Measurements from ENCODE around the gene OPHN1. TPM values are rescaled to one million over a fixed set of nuclear protein-coding genes. Genes with fewer than 3 reads are reported as not detected.

The OPHN1 gene
- 0.05 and 0.26 TPM in 2 replicates for total RNA-seq

- Mint-ChIP-seq H3K4me1 (peaks cover 3% of the 10 kb centered on the region), H3K4me3 (peak within 1 kb of the TSS; percentile 73), H3K9me3 (no peaks in the 10 kb centered on the region), H3K36me3 (ENCODE audit: low read depth) (no peaks in the 10 kb centered on the region), H3K27me3 (peaks cover 40% of the 10 kb centered on the region), H3K27ac (no peak within 1 kb of the TSS)
- DNase-seq, result peak; percentile 52
- intact Hi-C loops (cut with micrococcal nuclease), result no loop called here
Observed at GRCh38 chrX:68433155-68433980, at the start of gene OPHN1. TSS of gene OPHN1 (minus strand) at chrX:68433495. CDS start at chrX:68433020, 475 bp downstream.

GRCh38 chrX:68480969-68481368 lies 47.7 kb upstream of the OPHN1 start:
- Mint-ChIP-seq H3K27me3 (no peaks in the 10 kb centered on the region), H3K4me1 (no peaks in the 10 kb centered on the region), H3K4me3 (no peak overlapping the region), H3K36me3 (ENCODE audit: low read depth) (no peaks in the 10 kb centered on the region), H3K27ac (no peak overlapping the region), H3K9me3 (no peaks in the 10 kb centered on the region)
- no peak for DNase-seq
- intact Hi-C loops (cut with micrococcal nuclease), result no loop called here

GRCh38 chrX:68464796-68465195 lies 31.5 kb upstream of the OPHN1 start:
- Mint-ChIP-seq H3K36me3 (ENCODE audit: low read depth) (no peaks in the 10 kb centered on the region), H3K4me3 (no peak overlapping the region), H3K27ac (no peak overlapping the region), H3K27me3 (no peaks in the 10 kb centered on the region), H3K9me3 (no peaks in the 10 kb centered on the region), H3K4me1 (no peaks in the 10 kb centered on the region)
- DNase-seq, result no peak
- intact Hi-C loops (cut with micrococcal nuclease), result no loop called here

GRCh38 chrX:68463880-68464279 lies 30.6 kb upstream of the OPHN1 start:
- intact Hi-C loops (cut with micrococcal nuclease), result no loop called here
- Mint-ChIP-seq H3K9me3 (no peaks in the 10 kb centered on the region), H3K36me3 (ENCODE audit: low read depth) (no peaks in the 10 kb centered on the region), H3K4me3 (no peak overlapping the region), H3K4me1 (no peaks in the 10 kb centered on the region), H3K27ac (no peak overlapping the region), H3K27me3 (no peaks in the 10 kb centered on the region)
- DNase-seq, result no peak

- Mint-ChIP-seq H3K9me3 (no peaks in the 10 kb centered on the region), H3K27ac (no peak overlapping the region), H3K4me3 (no peak overlapping the region), H3K4me1 (no peaks in the 10 kb centered on the region), H3K27me3 (no peaks in the 10 kb centered on the region), H3K36me3 (ENCODE audit: low read depth) (no peaks in the 10 kb centered on the region)
- intact Hi-C loops (cut with micrococcal nuclease), result no loop called here
- peak; percentile 60 for DNase-seq
Observed at GRCh38 chrX:68462653-68463052, 29.4 kb upstream of the OPHN1 start.

- no peak for DNase-seq
Observed at GRCh38 chrX:68462197-68462596, 28.9 kb upstream of the OPHN1 start.

GRCh38 chrX:68461576-68461975 lies 28.3 kb upstream of the OPHN1 start:
- H3K9me3 Mint-ChIP-seq, result no peaks in the 10 kb centered on the region
- no peaks in the 10 kb centered on the region for H3K27me3 Mint-ChIP-seq

More at GRCh38 chrX:68462197-68462596, 28.9 kb upstream of the OPHN1 start:
- H3K4me3 Mint-ChIP-seq, result no peak overlapping the region
- H3K27ac Mint-ChIP-seq, result no peak overlapping the region
- no peaks in the 10 kb centered on the region for H3K9me3 Mint-ChIP-seq
- no peaks in the 10 kb centered on the region for H3K36me3 Mint-ChIP-seq (ENCODE audit: low read depth)
- no peaks in the 10 kb centered on the region for H3K4me1 Mint-ChIP-seq
- intact Hi-C loops (cut with micrococcal nuclease), result no loop called here
- H3K27me3 Mint-ChIP-seq, result no peaks in the 10 kb centered on the region

GRCh38 chrX:68461093-68461492 lies 27.8 kb upstream of the OPHN1 start:
- H3K4me1 Mint-ChIP-seq, result no peaks in the 10 kb centered on the region
- intact Hi-C loops (cut with micrococcal nuclease), result no loop called here
- DNase-seq, result no peak

More at GRCh38 chrX:68461576-68461975, 28.3 kb upstream of the OPHN1 start:
- Mint-ChIP-seq H3K36me3 (ENCODE audit: low read depth) (no peaks in the 10 kb centered on the region), H3K27ac (no peak overlapping the region), H3K4me3 (no peak overlapping the region), H3K4me1 (no peaks in the 10 kb centered on the region)
- intact Hi-C loops (cut with micrococcal nuclease), result no loop called here
- no peak for DNase-seq

GRCh38 chrX:68455151-68455510 lies 21.8 kb upstream of the OPHN1 start:
- H3K9me3 Mint-ChIP-seq, result no peaks in the 10 kb centered on the region
- DNase-seq, result no peak
- no peak overlapping the region for H3K4me3 Mint-ChIP-seq
- intact Hi-C loops (cut with micrococcal nuclease), result no loop called here
- H3K27me3 Mint-ChIP-seq, result no peaks in the 10 kb centered on the region
- H3K36me3 Mint-ChIP-seq (ENCODE audit: low read depth), result no peaks in the 10 kb centered on the region
- no peak overlapping the region for H3K27ac Mint-ChIP-seq
- no peaks in the 10 kb centered on the region for H3K4me1 Mint-ChIP-seq

More at GRCh38 chrX:68461093-68461492, 27.8 kb upstream of the OPHN1 start:
- H3K27ac Mint-ChIP-seq, result no peak overlapping the region
- no peaks in the 10 kb centered on the region for H3K27me3 Mint-ChIP-seq
- H3K36me3 Mint-ChIP-seq (ENCODE audit: low read depth), result no peaks in the 10 kb centered on the region
- H3K9me3 Mint-ChIP-seq, result no peaks in the 10 kb centered on the region
- H3K4me3 Mint-ChIP-seq, result no peak overlapping the region

- intact Hi-C loops (cut with micrococcal nuclease), result no loop called here
- Mint-ChIP-seq H3K36me3 (ENCODE audit: low read depth) (no peaks in the 10 kb centered on the region), H3K4me1 (no peaks in the 10 kb centered on the region), H3K9me3 (no peaks in the 10 kb centered on the region), H3K4me3 (no peak overlapping the region), H3K27me3 (no peaks in the 10 kb centered on the region), H3K27ac (no peak overlapping the region)
- no peak for DNase-seq
Observed at GRCh38 chrX:68454476-68455150, 21.3 kb upstream of the OPHN1 start.

- no peak for DNase-seq
- H3K27me3 Mint-ChIP-seq, result no peaks in the 10 kb centered on the region
- H3K4me3 Mint-ChIP-seq, result no peak overlapping the region
- no peaks in the 10 kb centered on the region for H3K36me3 Mint-ChIP-seq (ENCODE audit: low read depth)
- H3K4me1 Mint-ChIP-seq, result no peaks in the 10 kb centered on the region
- H3K27ac Mint-ChIP-seq, result no peak overlapping the region
- H3K9me3 Mint-ChIP-seq, result no peaks in the 10 kb centered on the region
- intact Hi-C loops (cut with micrococcal nuclease), result no loop called here
Observed at GRCh38 chrX:68451720-68452119, 18.4 kb upstream of the OPHN1 start.

- peak; percentile 66 for DNase-seq
- Mint-ChIP-seq H3K27ac (no peak overlapping the region), H3K36me3 (ENCODE audit: low read depth) (no peaks in the 10 kb centered on the region), H3K27me3 (peaks cover 7% of the 10 kb centered on the region), H3K4me1 (peaks cover 7% of the 10 kb centered on the region), H3K4me3 (no peak overlapping the region), H3K9me3 (no peaks in the 10 kb centered on the region)
- intact Hi-C loops (cut with micrococcal nuclease), result no loop called here
Observed at GRCh38 chrX:68443155-68443868, 10.0 kb upstream of the OPHN1 start.

- no peak for DNase-seq
- Mint-ChIP-seq H3K9me3 (no peaks in the 10 kb centered on the region), H3K36me3 (ENCODE audit: low read depth) (no peaks in the 10 kb centered on the region), H3K4me1 (peaks cover 7% of the 10 kb centered on the region), H3K27ac (no peak overlapping the region), H3K4me3 (no peak overlapping the region), H3K27me3 (peaks cover 7% of the 10 kb centered on the region)
- intact Hi-C loops (cut with micrococcal nuclease), result no loop called here
Observed at GRCh38 chrX:68440940-68441339, 7.6 kb upstream of the OPHN1 start.

- H3K36me3 Mint-ChIP-seq (ENCODE audit: low read depth), result no peaks in the 10 kb centered on the region
- H3K4me3 Mint-ChIP-seq, result no peak overlapping the region
- H3K27me3 Mint-ChIP-seq, result peaks cover 7% of the 10 kb centered on the region
- no peak for DNase-seq
- H3K27ac Mint-ChIP-seq, result no peak overlapping the region
- peaks cover 7% of the 10 kb centered on the region for H3K4me1 Mint-ChIP-seq
- intact Hi-C loops (cut with micrococcal nuclease), result no loop called here
- H3K9me3 Mint-ChIP-seq, result no peaks in the 10 kb centered on the region
Observed at GRCh38 chrX:68440442-68440841, 7.1 kb upstream of the OPHN1 start.
